T-helper 2 cell treated with Interferon-gamma antibody and Interleukin-4, amounts not matched to agents 5 μg/mL and 100 μg/mL, for 36 hours (primary cell): ENCODE data around the gene SBNO2.
A peak's percentile ranks its signal among the peaks of the same experiment; 100 is the strongest.

ENCODE experiments used
- DNase-seq: peaks from one replicate; pipeline ENCODE4 v3.0.0; 2021; ENCODE audit warnings: low spot score
- H3K27ac Mint-ChIP-seq: one replicate; pipeline ENCODE4 v1.8.0; 2021; ENCODE audit warnings: mild to moderate bottlenecking, mixed read lengths
- H3K27me3 Mint-ChIP-seq: one replicate; pipeline ENCODE4 v1.8.0; 2021; ENCODE audit warnings: low read depth, mixed read lengths
- H3K36me3 Mint-ChIP-seq: one replicate; pipeline ENCODE4 v1.8.0; 2021; ENCODE audit warnings: low read depth, mixed read lengths
- H3K4me1 Mint-ChIP-seq: one replicate; pipeline ENCODE4 v1.8.0; 2021; ENCODE audit warnings: low read depth, mixed read lengths
- H3K4me3 Mint-ChIP-seq: one replicate; pipeline ENCODE4 v1.8.0; 2022; ENCODE audit warnings: mild to moderate bottlenecking, moderate library complexity, mixed read lengths
- H3K9me3 Mint-ChIP-seq: one replicate; pipeline ENCODE4 v1.8.0; 2021; ENCODE audit warnings: mixed read lengths

The SBNO2 gene, protein sequence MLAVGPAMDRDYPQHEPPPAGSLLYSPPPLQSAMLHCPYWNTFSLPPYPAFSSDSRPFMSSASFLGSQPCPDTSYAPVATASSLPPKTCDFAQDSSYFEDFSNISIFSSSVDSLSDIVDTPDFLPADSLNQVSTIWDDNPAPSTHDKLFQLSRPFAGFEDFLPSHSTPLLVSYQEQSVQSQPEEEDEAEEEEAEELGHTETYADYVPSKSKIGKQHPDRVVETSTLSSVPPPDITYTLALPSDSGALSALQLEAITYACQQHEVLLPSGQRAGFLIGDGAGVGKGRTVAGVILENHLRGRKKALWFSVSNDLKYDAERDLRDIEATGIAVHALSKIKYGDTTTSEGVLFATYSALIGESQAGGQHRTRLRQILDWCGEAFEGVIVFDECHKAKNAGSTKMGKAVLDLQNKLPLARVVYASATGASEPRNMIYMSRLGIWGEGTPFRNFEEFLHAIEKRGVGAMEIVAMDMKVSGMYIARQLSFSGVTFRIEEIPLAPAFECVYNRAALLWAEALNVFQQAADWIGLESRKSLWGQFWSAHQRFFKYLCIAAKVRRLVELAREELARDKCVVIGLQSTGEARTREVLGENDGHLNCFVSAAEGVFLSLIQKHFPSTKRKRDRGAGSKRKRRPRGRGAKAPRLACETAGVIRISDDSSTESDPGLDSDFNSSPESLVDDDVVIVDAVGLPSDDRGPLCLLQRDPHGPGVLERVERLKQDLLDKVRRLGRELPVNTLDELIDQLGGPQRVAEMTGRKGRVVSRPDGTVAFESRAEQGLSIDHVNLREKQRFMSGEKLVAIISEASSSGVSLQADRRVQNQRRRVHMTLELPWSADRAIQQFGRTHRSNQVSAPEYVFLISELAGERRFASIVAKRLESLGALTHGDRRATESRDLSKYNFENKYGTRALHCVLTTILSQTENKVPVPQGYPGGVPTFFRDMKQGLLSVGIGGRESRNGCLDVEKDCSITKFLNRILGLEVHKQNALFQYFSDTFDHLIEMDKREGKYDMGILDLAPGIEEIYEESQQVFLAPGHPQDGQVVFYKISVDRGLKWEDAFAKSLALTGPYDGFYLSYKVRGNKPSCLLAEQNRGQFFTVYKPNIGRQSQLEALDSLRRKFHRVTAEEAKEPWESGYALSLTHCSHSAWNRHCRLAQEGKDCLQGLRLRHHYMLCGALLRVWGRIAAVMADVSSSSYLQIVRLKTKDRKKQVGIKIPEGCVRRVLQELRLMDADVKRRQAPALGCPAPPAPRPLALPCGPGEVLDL (N-terminal part only)

DNA sequence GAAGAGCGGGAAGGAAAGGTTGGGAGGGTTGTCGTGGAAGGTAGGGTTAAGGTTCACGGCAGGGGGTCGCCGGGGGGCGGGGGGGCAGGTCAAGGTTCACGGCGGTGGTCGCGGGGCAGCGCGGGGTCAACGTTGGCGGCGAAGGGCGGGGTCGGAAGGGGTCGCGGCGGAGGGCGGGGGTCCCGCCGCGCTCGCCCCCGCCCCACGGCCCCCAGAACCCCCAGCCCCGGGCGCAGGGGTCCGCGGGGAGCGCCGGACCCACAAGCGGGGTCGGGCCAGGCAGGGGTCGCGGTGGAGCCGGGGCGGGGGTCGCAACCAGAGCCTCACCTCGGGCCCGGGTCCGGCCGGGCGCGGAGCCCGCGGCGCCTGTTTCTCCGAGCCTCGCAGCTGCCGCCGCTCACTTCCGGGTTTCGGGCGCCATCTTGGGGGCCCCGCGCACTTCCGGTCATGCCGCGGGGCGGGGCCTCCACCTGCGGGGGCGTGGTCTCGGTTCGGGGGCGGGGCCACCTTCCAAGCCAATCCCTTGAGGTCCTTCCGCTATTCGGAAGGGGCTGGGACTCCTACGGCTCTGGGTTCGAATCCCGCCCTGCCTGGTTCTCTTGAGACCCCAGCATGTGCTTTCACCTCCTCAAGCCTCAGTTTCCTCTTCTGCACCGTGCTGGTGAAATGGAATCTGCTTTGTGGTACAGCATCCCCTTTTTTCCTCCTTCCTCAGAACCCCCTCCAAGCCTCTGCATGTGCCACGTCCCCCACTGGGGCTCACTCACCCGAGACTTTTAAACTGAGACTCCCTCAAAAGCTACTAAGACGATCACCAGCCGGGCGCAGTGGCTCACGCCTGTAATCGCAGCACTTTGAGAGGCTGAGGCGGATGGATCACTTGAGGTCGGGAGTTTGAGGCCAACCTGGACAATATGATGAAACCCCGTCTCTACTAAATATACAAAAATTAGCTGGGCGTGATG is at the start of gene SBNO2:
SBNO2 (minus strand) TSS at position 424 of the 965 bp plus-strand sequence. CDS start 19,992 bp downstream, outside the sequence.
- peaks cover 2% of the 10 kb centered on the region for H3K36me3 Mint-ChIP-seq
- peak within 1 kb of the TSS; percentile 94 for H3K27ac Mint-ChIP-seq
- no peaks in the 10 kb centered on the region for H3K27me3 Mint-ChIP-seq
- DNase-seq, result peak; percentile 89
- no peaks in the 10 kb centered on the region for H3K9me3 Mint-ChIP-seq
- H3K4me1 Mint-ChIP-seq, result peaks cover 14% of the 10 kb centered on the region
- peak within 1 kb of the TSS; percentile 88 for H3K4me3 Mint-ChIP-seq

DNA sequence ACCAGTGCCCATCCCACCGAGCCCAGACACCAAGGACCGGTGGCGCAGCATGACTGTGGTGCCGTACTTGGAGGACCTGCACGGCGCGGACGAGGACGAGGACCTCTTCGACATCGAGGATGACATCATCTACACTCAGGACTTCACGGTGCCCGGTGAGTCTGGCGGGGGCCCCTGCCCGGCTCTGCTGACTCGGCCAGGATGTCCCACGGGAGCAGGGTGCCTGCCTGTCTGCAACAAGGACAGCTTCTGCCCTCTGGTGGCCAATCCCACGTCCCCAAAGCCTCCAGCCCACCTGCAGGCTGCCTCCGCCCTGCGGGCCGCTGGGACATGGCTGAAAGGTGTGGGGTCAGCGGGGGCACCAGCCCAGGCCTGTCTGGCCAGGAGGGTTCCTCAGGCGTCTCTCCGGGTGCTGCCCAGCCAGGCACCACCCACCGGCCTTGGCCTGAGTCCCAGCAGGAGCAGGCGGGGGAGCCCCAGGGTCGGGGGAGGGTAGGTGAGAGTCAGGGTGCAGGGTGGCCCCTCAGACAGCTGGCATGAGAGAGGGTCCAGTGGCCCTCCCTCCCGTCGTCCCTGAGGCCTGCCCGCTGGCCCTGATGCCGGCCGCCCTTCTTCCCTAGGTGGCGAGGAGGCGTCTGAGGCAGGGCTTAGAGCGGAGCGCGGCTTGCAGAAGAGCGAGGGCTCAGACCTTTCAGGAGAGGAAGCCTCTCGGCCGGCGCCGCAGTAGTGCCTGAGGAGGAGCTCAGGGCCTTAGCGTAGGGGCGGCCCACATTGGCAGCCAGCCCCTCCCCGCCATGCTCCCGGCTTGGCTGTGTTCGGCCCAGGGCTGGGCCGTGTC is 49.2 kb upstream of the SBNO2 start:
- H3K4me1 Mint-ChIP-seq, result no peaks in the 10 kb centered on the region
- H3K4me3 Mint-ChIP-seq, result no peak overlapping the region
- no peaks in the 10 kb centered on the region for H3K36me3 Mint-ChIP-seq
- DNase-seq, result no peak
- H3K27ac Mint-ChIP-seq, result no peak overlapping the region
- H3K9me3 Mint-ChIP-seq, result no peaks in the 10 kb centered on the region
- H3K27me3 Mint-ChIP-seq, result no peaks in the 10 kb centered on the region

DNA sequence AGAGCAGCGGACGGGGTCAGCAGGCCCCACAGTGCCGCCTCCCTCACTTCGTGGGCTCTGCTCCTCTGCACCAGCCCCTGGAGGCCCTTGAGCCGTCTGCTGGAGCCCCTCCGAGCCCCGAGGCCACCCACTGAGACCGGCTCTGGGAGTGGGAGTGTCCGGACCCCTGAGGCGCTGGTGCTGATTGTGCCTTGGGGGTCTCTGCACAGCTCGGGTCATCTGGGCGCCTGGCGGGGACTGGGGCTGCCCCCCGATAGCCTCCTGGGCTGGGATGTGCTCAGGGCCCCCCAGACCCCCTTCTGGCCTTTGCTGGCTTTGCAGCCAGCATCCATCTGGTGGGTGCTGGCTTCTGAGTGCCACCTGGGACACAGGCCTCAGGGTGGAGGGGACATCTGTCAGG is 48.3 kb upstream of the SBNO2 start:
- H3K27me3 Mint-ChIP-seq, result no peaks in the 10 kb centered on the region
- DNase-seq, result no peak
- no peak overlapping the region for H3K4me3 Mint-ChIP-seq

DNA sequence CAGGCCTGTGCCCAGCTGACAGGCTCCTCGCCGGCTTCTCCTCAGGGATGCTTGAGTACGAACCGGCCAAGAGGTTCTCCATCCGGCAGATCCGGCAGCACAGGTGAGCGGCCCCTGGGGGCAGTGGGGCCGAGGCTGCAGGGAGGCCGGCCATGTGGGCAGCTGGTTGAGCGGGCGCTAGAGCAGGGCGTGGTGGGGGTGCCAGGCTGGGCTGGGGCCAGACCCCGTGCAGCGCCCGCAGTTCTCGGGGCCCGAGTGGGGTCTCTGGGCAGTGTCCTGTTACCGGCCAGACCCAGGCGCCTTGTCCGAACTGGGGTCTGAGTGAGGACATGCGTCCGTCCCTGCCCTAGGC is 47.8 kb upstream of the SBNO2 start:
- H3K36me3 Mint-ChIP-seq, result no peaks in the 10 kb centered on the region
- H3K9me3 Mint-ChIP-seq, result no peaks in the 10 kb centered on the region
- no peak for DNase-seq
- no peaks in the 10 kb centered on the region for H3K4me1 Mint-ChIP-seq
- no peak overlapping the region for H3K4me3 Mint-ChIP-seq
- no peaks in the 10 kb centered on the region for H3K27me3 Mint-ChIP-seq
- H3K27ac Mint-ChIP-seq, result no peak overlapping the region

More for the DNA sequence above, 48.3 kb upstream of the SBNO2 start:
- no peak overlapping the region for H3K27ac Mint-ChIP-seq
- H3K36me3 Mint-ChIP-seq, result no peaks in the 10 kb centered on the region
- no peaks in the 10 kb centered on the region for H3K4me1 Mint-ChIP-seq
- no peaks in the 10 kb centered on the region for H3K9me3 Mint-ChIP-seq

DNA sequence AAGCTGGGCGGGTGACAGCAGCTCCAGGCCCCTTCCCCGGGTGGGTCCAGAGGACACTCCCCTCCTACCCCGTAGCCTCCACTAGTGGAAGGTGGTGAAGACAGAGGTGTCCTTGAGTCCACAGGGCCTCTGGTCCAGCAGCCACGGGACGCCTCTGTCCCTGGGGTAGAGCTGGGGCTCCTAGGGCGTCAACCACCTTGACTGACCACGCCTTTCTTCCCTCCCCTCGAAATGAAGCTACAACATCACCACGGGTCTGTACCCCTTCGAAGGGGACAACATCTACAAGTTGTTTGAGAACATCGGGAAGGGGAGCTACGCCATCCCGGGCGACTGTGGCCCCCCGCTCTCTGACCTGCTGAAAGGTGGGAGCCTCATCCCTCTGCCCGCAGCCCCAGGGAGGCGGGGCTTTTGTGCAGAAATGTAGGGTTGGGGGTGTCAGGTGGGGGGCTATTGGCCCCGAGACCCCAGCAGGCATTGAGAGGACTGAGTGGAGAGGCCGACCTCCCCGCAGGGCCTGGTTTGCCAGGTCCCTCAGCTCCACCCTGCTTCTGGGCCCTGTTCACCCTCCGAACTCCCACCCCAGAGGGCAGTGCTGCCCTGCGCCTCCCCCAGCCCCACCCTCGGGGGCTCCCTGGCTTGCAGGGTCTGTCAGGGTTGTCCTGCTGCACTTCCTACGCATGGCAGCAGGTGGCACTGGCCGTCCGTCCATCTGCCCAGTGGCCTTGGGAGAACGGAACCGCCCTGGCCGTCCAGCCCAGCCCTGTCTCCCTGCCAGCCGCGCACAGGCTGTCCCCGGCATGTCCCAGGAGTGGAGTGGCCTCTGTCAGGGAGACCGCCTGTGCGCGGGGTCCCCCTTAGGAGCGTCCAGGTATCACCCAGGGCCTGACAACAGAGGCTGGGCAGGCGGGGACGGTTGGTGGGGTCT is 47.2 kb upstream of the SBNO2 start:
- Mint-ChIP-seq H3K4me3 (no peak overlapping the region), H3K27ac (no peak overlapping the region), H3K4me1 (no peaks in the 10 kb centered on the region), H3K36me3 (no peaks in the 10 kb centered on the region), H3K27me3 (no peaks in the 10 kb centered on the region), H3K9me3 (no peaks in the 10 kb centered on the region)
- no peak for DNase-seq

DNA sequence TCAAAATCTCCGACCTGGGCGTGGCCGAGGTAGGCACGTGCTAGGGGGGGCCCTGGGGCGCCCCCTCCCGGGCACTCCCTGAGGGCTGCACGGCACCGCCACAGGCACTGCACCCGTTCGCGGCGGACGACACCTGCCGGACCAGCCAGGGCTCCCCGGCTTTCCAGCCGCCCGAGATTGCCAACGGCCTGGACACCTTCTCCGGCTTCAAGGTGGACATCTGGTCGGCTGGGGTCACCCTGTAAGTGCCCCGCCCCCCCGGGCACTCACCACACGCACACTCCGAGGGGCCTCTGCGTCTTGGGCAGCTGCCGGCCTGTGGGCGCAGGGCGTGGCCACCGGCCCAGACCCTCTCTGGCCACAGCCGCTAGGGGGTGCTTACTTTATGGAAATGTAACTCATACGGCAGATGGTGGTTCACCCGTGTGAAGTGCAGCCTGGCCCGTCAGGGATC is 46.4 kb upstream of the SBNO2 start:
- H3K27ac Mint-ChIP-seq, result no peak overlapping the region

DNA sequence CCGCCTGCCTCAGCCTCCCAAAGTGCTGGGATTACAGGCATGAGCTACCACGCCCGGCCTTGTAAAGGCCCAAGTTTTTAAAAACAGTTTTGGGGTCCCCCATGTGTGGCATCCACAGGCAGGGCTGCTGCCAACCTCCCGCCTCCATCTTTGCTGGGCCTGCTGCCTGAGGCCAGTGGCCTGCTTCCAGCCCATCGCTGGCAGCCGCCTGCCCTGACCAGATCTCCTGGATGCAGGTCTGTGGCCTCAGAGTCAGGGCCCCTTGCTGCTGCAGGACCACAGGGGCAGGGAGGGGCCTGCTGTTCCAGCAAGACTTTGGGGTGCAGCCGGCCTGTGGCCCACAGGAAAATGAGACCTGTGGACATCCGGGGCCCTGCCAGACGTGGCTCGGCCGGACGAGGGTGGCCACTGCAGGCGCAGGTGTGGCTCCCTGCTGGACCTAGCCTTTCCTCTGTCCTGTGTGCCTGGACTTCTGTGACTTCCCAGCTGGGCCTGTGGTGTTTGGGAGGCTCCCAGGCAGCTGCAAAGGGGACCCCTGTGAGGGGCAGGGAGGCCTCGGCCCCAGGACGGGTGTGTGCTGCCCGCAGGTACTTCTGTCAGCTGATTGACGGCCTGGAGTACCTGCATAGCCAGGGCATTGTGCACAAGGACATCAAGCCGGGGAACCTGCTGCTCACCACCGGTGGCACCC is 45.9 kb upstream of the SBNO2 start:
- DNase-seq, result no peak
- no peaks in the 10 kb centered on the region for H3K27me3 Mint-ChIP-seq
- H3K27ac Mint-ChIP-seq, result no peak overlapping the region
- H3K4me3 Mint-ChIP-seq, result no peak overlapping the region
- H3K36me3 Mint-ChIP-seq, result no peaks in the 10 kb centered on the region
- peaks cover 3% of the 10 kb centered on the region for H3K4me1 Mint-ChIP-seq
- H3K9me3 Mint-ChIP-seq, result no peaks in the 10 kb centered on the region

More for the DNA sequence above, 46.4 kb upstream of the SBNO2 start:
- no peaks in the 10 kb centered on the region for H3K9me3 Mint-ChIP-seq
- no peaks in the 10 kb centered on the region for H3K27me3 Mint-ChIP-seq
- H3K4me3 Mint-ChIP-seq, result no peak overlapping the region
- no peaks in the 10 kb centered on the region for H3K36me3 Mint-ChIP-seq
- no peak for DNase-seq
- peaks cover 3% of the 10 kb centered on the region for H3K4me1 Mint-ChIP-seq

DNA sequence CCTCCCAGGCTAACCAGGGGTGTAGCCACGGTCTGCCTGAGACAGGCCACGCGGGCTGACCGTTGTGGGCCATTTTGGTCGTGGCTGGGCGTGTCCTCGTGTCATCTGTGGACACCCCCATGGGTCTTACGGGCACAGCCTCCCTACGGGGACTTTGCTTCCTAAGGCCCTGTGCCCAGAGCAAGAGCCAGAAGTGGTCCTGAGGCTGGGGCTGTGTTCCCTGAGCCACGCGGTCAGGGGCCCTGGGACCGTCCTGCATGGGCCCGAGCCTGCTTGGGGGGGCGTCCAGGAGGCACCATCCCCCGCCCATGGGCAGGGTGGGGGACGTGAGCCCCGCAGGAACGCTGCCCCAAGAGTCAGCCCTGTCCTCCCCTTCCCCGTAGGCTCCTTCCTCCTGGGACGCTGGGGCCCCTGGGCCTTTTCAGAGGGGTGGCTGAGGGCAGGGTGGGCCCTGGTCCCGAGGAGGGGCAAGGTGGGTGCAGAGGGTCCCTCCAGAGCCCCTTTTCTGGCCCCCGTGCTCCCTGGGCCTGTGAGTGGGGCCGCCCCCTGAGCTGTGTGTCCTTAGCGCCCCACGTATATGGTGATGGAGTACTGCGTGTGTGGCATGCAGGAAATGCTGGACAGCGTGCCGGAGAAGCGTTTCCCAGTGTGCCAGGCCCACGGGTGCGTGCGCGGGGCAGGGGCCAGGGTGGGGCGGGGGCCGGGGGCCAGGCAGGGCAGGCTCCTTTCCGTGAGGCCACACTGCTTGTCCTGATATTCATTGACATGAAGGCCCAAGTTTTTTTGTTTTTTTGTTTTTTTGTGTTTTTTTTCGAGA is 44.9 kb upstream of the SBNO2 start:
- H3K27ac Mint-ChIP-seq, result no peak overlapping the region
- no peak overlapping the region for H3K4me3 Mint-ChIP-seq
- H3K36me3 Mint-ChIP-seq, result peaks cover 2% of the 10 kb centered on the region
- peaks cover 7% of the 10 kb centered on the region for H3K4me1 Mint-ChIP-seq
- no peaks in the 10 kb centered on the region for H3K9me3 Mint-ChIP-seq
- no peaks in the 10 kb centered on the region for H3K27me3 Mint-ChIP-seq
- DNase-seq, result no peak

DNA sequence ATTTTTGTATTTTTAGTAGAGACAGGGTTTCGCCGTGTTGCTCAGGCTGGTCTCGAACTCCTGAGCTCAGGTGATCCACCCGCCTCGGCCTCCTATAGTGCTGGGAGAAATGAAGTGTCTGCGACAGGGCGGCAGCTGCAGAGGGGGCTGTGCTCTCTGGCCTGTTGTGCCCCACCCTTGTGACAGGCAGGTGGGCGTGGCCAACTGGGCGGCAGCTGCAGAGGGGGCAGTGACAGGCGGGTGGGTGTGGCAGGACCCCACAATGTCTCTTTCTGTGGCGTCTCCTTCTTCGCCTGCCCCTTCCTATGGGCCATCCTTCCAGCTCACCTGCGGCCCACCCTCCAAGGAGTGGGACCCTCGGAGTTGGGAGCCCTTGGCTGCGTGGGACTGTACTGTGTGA is 43.3 kb upstream of the SBNO2 start:
- Mint-ChIP-seq H3K27ac (no peak overlapping the region), H3K4me3 (no peak overlapping the region), H3K9me3 (no peaks in the 10 kb centered on the region), H3K36me3 (peaks cover 9% of the 10 kb centered on the region), H3K4me1 (peaks cover 16% of the 10 kb centered on the region), H3K27me3 (no peaks in the 10 kb centered on the region)
- no peak for DNase-seq

DNA sequence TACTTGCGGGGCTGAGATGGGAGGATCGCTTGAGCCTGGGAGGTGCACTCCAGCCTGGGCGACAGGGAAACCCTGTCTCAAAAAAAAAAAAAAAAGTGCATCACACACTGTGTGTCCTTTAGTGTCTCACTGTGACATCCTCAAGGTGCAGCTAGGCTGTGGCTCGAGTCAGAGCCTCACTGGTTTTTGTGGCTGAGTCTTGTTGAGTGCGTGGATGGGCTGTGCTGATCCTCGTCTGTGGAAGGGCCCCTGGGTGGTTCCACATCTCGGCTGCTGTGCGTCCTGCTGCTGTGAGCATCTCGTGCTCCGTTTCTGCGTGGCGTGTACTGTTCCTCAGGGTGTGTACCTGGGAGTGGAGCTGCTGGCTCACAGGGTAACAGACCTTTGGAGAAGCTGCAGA is 42.7 kb upstream of the SBNO2 start:
- H3K36me3 Mint-ChIP-seq, result peaks cover 10% of the 10 kb centered on the region

More for the DNA sequence above, 42.7 kb upstream of the SBNO2 start:
- H3K27me3 Mint-ChIP-seq, result no peaks in the 10 kb centered on the region
- H3K4me1 Mint-ChIP-seq, result peaks cover 17% of the 10 kb centered on the region
- no peaks in the 10 kb centered on the region for H3K9me3 Mint-ChIP-seq
- DNase-seq, result no peak
- H3K4me3 Mint-ChIP-seq, result no peak overlapping the region
- H3K27ac Mint-ChIP-seq, result no peak overlapping the region
